Adrenal gland (tissue), 12 donors: ENCODE measurements around the gene GPR157. TPM values are rescaled to one million over a fixed set of nuclear protein-coding genes. Genes with fewer than 3 reads are reported as not detected.

Experiments
- DNase-seq, 7 donors: peaks; one replicate each; pipeline ENCODE4 v3.0.0-alpha.2; 2019 to 2020
- H3K27ac ChIP-seq, 5 donors: fragments of 200-600 bp; sonication (generic) in 4 of 5; 1 replicate in 3 of 5; 2 replicates in 2 of 5; pipeline versions ENCODE4 v1.5.1 to v1.8.0; 2016 to 2020; ENCODE audit warnings: mild to moderate bottlenecking in 1 of 5
- H3K27me3 ChIP-seq: fragments of 200-600 bp; 2 replicates; pipeline ENCODE4 v1.8.0; 2021
- H3K36me3 ChIP-seq, 2 donors: fragments of 200-600 bp; replicated peaks in 1 of 2; 1 replicate in 1 of 2; 2 replicates in 1 of 2; pipeline versions ENCODE4 v1.5.1 to v1.8.0; 2018 to 2022
- H3K4me1 ChIP-seq, 2 donors: fragments of 200-600 bp; replicated peaks in 1 of 2; 1 replicate in 1 of 2; 2 replicates in 1 of 2; pipeline versions ENCODE4 v1.5.1 to v1.8.0; 2018 to 2021
- H3K4me3 ChIP-seq, 4 donors: fragments of 200-600 bp; sonication (generic) in 3 of 4; one replicate each; pipeline ENCODE4 v1.5.1; 2016 to 2018
- H3K9me3 ChIP-seq, 3 donors: fragments of 200-600 bp; sonication (generic) in 1 of 3; replicated peaks in 1 of 3; 1 replicate in 2 of 3; 2 replicates in 1 of 3; pipeline versions ENCODE4 v1.5.1 to v1.8.0; 2016 to 2021
- POLR2A ChIP-seq, 2 donors: fragments of 450-650 bp; IDR thresholded peaks; one replicate each; pipeline ENCODE4 v1.6.1; 2017; ENCODE audit warnings: antibody characterized with exemption in 2 of 2, mild to moderate bottlenecking in 2 of 2, moderate library complexity in 1 of 2
- WGBS, 4 donors: extraction: QIAGEN DNeasy Blood & Tissue Kit in 2 of 4; methylation state at CpG; one replicate each; pipeline versions ENCODE4 v1.1.5 to v1.1.7; 2013 to 2017; 5-methylcytosine and 5-hydroxymethylcytosine counted together
- intact Hi-C, 2 donors: fragments of 100-400 bp; cut with DNase I; formaldehyde crosslinking; loops; one replicate each; pipeline versions ENCODE4 v1.14.1 to v1.15.0; 2022 to 2023
- polyA plus RNA-seq, 3 donors: library from polyadenylated mRNA; stranded (reverse); fragments of 200-250 nt in 2 of 3; fragments of 350-450 nt in 1 of 3; fragmentation: Illumina TruSeq in 1 of 3; extraction: RNeasy Lipid Tissue Mini Kit (QIAGEN cat#74804) in 1 of 3; gene quantifications; one replicate each; pipeline ENCODE4 v1.2.3, GENCODE V29; 2013 to 2014
- total RNA-seq, 9 donors: library from RNA; depleted of rRNA in 4 of 9; stranded (reverse); fragments of >200 nt in 4 of 9; fragments of 120-200 nt in 1 of 9; fragmentation: NEBNext Ultra II Directional in 1 of 9; extraction: Animal tissue kit (Norgen Biotek cat#: 25700) in 1 of 9; gene quantifications; one replicate each; pipeline versions ENCODE4 v1.1.0 to v1.2.4, GENCODE V29; 2013 to 2023
- TF ChIP-seq, protein P1 (sequence below), 6 experiments: fragments of 450-650 bp in 4 of 6; fragments of 200-600 bp in 2 of 6; sonication (generic) in 1 of 6; IDR thresholded peaks; 1 replicate in 5 of 6; 2 replicates in 1 of 6; pipeline versions ENCODE4 v1.5.1 to v1.8.0; 2016 to 2021; ENCODE audit warnings: antibody characterized with exemption in 6 of 6, mild to moderate bottlenecking in 2 of 6, moderate library complexity in 1 of 6
- donor health status: healthy with polysubstance abuse.
- donor health status: Bipolar disorder and iron deficiency.
- donor health status: DM: yes; HTN: yes; CAD: no.
- donor health status: DM: no; HTN: no; CAD: no.
- donor health status: DM: no; HTN: no; CAD: no.
- donor health status: DM: yes; HTN: yes; CAD: no.

GPR157 gene
- total and polyA plus RNA-seq, 12 donors, result 2.0 to 16.8 (median 7.5) TPM

DNA sequence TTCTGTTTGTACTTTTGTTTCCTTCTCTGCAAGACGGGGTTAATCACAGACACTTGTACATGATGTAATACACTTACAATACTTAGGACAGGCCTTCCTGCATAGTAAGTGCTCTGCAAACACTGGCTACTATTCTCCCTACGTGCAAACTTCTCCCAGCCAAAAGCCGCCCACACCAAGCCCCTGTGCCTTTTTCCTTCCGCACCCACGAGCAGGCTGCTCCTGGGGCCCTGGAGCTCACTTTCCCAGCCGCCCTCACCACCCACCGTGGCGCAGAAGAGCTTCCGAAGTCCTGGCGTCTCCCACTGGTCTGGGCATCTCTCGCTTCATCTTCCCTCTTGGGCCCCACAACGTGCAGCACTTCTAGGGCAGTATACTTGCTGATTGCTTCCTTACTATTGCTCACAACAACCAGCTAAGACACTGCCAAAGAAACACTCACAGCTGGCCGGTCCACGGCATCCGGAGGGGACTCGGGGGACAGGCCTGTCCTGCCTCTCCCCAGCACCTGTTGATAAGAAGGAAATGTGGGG, 22.5 kb upstream of the GPR157 start:
- WGBS, 4 donors, result 77 to 90% (median 82%) methylated on average over 16 of the region's 16 CpGs
- peaks cover 9 to 15% of the 10 kb centered on the region in 2 donors for H3K4me1 ChIP-seq

DNA sequence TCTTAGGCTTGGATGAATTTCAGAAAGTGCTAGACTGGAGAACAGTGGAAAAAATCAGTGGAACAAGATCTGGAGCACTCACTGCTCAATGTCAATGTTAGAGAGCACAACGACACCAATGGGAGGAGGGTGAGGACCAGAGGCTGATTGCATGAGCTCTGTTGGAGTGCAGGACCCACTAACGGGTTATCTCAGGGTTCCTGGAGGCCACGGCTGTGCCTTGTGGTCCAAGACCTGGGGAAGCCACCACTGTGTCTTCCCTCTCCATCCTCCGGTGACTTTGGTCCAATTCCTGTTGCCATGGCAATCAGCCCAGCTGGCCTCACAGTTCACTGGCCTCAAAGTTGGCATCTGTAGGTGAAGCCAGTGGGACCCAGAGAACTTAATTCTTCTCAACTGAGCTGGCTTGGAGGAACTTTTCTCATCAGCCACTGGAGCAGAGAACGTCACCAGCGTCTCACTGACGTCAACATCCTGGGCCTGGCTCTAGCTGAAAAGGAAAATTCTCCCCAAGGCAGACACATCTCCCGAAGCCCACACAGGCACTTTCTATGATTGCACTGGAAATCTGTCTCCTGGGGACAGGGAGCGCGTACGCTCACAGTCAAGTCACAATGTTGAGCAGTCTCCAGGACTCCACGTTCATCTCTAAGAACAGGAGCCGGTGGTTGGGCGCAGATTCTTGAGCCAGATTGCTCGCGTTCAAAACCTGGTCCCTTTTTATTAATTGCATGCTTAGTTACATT, 21.9 kb upstream of the GPR157 start:
- H3K36me3 ChIP-seq, result peaks cover 0 to 7% of the 10 kb centered on the region in 2 donors
- TF ChIP-seq, protein P1, sequence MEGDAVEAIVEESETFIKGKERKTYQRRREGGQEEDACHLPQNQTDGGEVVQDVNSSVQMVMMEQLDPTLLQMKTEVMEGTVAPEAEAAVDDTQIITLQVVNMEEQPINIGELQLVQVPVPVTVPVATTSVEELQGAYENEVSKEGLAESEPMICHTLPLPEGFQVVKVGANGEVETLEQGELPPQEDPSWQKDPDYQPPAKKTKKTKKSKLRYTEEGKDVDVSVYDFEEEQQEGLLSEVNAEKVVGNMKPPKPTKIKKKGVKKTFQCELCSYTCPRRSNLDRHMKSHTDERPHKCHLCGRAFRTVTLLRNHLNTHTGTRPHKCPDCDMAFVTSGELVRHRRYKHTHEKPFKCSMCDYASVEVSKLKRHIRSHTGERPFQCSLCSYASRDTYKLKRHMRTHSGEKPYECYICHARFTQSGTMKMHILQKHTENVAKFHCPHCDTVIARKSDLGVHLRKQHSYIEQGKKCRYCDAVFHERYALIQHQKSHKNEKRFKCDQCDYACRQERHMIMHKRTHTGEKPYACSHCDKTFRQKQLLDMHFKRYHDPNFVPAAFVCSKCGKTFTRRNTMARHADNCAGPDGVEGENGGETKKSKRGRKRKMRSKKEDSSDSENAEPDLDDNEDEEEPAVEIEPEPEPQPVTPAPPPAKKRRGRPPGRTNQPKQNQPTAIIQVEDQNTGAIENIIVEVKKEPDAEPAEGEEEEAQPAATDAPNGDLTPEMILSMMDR (IDR thresholded peaks at IDR 0.05), result no peak
- TF ChIP-seq POLR2A (IDR thresholded peaks at IDR 0.05), result no peak
- WGBS, 4 donors, result 81 to 89% (median 84%) methylated on average over 16 of the region's 16 CpGs
- H3K27ac ChIP-seq, result peak overlapping the region in 2 of 5 donors; percentile 43 to 77
- peaks cover 9 to 15% of the 10 kb centered on the region in 2 donors for H3K4me1 ChIP-seq
- H3K27me3 ChIP-seq, result no peaks in the 10 kb centered on the region
- DNase-seq, result no peak
- H3K9me3 ChIP-seq, result no peaks in the 10 kb centered on the region
- H3K4me3 ChIP-seq, result no peak overlapping the region
- intact Hi-C loops, result no loop called here

More for the DNA sequence above, 22.5 kb upstream of the GPR157 start:
- no peak overlapping the region for H3K4me3 ChIP-seq
- TF ChIP-seq, protein P1 (IDR thresholded peaks at IDR 0.05), result no peak
- no peak for TF ChIP-seq POLR2A (IDR thresholded peaks at IDR 0.05)
- intact Hi-C loops, result no loop called here
- peak overlapping the region in 2 of 5 donors; percentile 7 to 55 for H3K27ac ChIP-seq
- H3K36me3 ChIP-seq, result peaks cover 0 to 7% of the 10 kb centered on the region in 2 donors
- H3K27me3 ChIP-seq, result no peaks in the 10 kb centered on the region
- DNase-seq, result no peak
- no peaks in the 10 kb centered on the region for H3K9me3 ChIP-seq

- intact Hi-C loops, result loop anchor here in 1 of 2 donors (5.0 kb wide), 1 partner anchor 32 kb away; no protein-coding TSS in a partner anchor
- 65 to 75% (median 66%) methylated on average over 12 to 17 of the region's 17 CpGs for WGBS, 4 donors
Measured at GRCh38 chr1:9149837-9150581, 21.1 kb upstream of the GPR157 start.

More at GRCh38 chr1:9149837-9150581, 21.1 kb upstream of the GPR157 start:
- no peak for TF ChIP-seq POLR2A (IDR thresholded peaks at IDR 0.05)
- TF ChIP-seq, protein P1 (IDR thresholded peaks at IDR 0.05), result no peak
- H3K4me1 ChIP-seq, result peaks cover 9 to 15% of the 10 kb centered on the region in 2 donors
- H3K27ac ChIP-seq, result peak overlapping the region in 4 of 5 donors; percentile 10 to 77 (median 39)
- H3K36me3 ChIP-seq, result peaks cover 0 to 7% of the 10 kb centered on the region in 2 donors
- no peak overlapping the region for H3K4me3 ChIP-seq
- no peaks in the 10 kb centered on the region for H3K9me3 ChIP-seq
- DNase-seq, result peak in 2 of 7 donors; percentile 36 to 56
- H3K27me3 ChIP-seq, result no peaks in the 10 kb centered on the region
